HG02588 (cell line): ENCODE measurements around the gene GMDS.

Experiments
- ATAC-seq: cut with Tn5 transposase; IDR thresholded peaks from one replicate; pipeline ENCODE4 v1.9.1; 2021; ENCODE audit warnings: mild to moderate bottlenecking, moderate library complexity; ENCODE audit not compliant: unreplicated experiment

The GMDS gene

DNA sequence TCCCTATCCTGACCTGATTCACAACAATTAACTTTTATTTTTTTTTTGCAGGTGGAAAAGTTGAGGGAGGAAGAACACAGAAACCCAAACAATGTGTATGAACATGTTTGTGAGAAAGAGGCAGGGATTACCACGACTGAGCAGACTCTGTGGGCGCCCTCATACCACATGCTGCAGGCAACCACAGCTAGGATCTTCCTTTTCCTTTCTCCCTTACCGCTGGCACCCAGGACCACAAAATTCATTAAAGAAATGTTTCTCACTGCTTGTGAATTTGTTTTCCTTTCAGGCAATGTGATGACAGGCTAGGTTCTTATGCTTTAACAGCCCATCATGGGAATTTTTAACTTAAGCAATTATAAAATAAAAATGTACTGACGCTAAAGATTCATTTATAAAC, 287.1 kb downstream of the GMDS start:
- no peak for ATAC-seq

DNA sequence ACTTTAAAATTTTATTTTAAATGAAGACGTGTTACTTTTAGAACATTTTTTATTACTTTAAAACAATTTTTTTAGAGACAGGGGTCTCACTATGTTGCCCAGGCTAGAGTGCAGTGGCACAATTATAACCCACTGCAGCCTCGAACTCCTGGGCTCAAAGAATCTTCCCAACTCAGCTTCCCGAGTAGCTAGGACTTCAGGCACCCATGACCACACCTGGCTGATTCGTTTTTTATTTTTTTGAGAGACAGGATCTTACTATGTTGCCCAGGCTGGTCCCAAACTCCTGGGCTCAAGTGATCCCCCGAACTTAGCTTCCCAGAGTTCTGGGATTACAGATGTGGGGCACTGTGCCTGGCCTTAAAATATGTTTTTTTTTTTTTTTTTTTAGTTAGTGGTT, 287.7 kb downstream of the GMDS start:
- ATAC-seq, result no peak

DNA sequence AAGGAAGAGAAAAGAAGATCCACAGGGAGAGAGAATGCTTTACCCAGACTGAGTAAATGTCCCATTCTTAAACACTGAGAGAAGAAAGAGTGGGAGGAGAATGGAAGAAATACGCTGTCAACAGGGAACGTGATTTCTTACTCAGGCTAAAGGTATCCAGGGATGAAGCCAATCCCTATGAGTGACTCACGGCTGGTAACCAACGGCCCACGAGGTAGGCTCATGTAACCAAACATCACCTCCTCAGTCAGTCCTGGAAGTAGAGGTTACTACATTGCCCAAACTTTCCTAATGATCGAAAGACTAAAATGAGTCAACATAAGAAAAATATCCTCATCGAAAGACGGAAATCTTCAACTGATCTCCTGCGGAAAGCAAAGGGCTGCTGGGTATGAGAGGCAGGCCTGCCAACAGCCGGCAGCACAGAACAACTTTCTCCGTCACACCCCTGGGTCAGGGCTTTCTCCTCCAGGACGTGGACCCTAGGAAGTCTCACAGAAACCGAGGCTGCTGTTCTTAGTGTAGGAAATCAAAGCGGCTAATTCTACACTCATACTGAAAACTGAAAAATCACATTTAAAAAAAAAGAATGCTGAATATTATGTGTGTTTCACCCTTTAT, 292.6 kb downstream of the GMDS start:
- no peak for ATAC-seq

DNA sequence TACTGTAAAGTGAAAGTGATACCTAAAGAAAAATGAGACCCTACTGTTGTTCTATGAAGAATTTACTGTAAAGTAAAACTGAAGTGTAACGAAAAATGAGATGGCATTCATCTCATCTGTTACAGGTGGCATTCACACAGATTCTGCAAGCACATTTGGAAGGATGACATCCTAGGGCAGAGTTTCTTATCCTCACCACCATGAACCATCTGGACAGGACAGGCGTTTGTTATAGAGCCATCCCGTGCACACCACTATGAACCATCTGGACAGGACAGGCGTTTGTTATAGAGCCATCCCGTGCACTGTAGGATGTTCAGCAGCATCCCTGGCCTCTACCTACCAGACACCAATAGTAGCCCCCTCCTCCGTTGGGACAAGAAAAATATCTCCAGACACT, 294.8 kb downstream of the GMDS start:
- ATAC-seq, result no peak

DNA sequence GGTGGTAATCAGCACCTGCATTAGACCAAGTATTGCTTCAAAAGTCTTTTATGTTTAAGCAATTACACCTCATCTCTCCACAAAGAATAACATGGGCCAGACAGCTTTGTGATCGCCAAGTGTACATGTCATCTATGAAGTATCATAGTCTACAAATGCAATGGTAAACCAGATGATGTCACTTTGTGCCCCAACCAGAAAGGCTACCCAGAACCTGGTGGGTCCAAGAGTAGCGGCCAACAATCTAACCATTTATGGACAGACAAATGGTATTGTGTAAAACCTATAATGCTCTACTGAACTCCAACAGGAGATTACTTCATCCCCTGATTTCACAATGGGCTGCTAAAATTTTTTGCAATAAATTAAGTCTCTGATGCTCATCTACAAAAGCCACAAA, 295.9 kb downstream of the GMDS start:
- ATAC-seq, result no peak

DNA sequence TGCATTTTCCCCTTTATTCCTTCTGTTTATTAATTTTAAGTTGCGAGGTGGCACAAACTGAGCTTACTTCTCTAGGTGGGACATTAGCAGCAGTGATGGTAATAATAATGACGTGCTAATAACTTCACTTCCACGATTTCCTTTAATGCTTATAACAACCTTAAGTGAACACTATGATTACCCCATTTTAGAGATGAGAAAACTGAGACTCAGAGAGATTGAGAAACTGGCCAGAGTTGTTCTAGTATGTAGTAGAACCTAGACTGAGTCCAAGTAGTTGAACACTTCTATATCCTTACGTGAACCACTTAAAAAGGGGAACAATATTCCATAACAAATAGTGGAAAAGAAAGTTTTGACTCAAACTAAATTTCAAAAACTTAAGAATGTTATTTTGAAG, 297.5 kb downstream of the GMDS start:
- no peak for ATAC-seq

DNA sequence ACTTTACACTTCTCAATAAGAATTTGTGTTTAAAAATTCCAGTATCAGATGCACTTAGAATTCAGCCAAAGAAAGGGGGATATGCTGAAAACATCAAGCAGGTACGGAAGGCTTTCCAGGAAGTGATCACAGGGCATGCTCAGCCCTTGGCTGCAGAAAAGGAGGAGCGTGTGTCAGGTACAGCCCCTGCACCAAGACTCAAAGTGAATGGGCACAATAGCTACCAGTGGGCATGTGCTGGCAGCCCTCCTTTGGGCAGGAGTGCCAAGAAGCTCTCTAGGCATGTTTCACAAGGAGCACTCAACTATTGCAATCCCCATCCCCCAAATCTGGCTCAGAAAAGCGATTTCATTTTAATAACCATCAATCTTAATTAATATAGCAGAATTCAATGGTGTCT, 298.8 kb downstream of the GMDS start:
- ATAC-seq, result no peak

DNA sequence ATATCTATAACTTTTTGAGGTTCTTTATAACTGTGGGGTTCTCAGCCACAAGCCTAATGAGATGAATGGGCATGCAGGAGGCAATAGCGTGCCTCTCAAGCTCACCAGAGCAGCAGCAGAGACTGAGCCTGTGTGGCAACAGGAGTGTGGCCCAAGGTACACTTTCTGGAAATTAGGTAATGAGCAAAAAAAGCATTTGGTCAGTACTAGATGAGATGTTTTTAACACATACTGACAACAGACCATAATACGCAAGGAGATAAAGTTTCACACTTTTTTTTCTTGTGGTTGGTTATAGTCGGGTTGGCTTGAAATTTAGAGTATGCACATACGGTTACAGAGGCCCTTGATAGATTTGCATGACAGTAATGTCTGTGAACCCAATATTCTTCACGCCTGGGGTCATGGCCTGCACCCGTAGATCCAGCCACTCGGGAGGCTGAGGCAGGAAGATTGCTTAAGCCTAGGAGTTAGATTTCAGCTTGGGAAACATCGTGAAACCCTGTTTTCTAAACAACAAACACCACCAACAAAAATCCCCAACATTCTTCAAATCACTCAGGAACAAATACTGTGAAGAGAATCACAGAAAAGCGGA, 300.1 kb downstream of the GMDS start:
- ATAC-seq, result no peak

DNA sequence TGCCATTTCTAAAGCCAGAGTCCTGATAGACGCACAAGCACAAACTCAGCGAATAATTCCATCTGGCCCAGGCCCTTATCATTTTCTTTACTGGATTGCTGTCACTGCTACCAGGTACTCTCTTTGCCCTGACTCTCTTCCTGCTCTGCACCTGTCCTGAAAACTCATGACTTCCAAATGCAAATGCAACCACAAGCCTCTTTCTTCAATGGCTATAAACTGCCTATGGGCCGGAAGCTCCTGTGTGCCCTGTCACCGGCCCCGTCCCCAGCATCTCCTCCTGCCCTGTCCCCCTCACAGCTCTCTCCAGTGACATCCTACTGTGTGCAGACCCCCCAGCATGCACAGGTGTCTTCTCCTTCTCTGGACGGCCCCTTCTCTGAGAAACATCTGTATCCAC, 302.6 kb downstream of the GMDS start:
- ATAC-seq, result no peak

DNA sequence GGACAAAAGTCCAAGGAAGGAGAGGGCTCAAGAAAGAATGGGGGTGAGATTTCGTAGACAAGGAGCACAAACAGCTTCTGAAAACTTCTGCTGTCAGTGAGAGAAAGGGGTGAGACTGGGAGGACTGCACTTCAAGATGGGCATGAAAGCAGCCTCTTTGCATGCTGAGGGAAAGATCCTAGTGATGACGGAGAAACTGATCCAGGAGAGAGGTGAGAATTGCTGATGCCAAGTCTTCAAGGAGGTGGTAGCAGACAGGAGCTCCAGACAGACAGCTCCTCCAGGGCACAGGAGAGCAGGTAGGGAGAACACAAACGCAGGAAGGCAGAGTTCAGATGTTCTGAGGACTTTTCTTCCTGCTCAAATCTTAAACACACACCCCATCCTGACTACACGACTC, 303.9 kb downstream of the GMDS start:
- ATAC-seq, result no peak

DNA sequence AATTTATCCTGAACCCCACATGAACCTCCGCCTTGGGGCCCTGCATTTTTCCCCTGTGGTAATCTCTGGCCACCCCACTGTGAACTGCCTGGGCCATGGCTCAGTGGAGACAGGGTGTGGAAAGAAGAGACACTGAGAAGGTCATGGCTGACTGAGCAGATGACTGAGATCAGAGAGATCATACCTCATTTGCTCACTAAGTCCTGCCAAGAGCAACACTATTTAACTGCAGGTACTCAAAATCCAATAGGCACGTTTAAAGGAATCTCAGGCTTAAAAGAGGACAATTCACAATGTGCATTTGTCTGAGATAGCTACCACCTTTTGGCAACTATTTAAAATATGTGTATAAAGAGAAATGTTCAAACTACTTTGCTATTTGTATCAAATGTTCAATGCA, 305.0 kb downstream of the GMDS start:
- no peak for ATAC-seq

DNA sequence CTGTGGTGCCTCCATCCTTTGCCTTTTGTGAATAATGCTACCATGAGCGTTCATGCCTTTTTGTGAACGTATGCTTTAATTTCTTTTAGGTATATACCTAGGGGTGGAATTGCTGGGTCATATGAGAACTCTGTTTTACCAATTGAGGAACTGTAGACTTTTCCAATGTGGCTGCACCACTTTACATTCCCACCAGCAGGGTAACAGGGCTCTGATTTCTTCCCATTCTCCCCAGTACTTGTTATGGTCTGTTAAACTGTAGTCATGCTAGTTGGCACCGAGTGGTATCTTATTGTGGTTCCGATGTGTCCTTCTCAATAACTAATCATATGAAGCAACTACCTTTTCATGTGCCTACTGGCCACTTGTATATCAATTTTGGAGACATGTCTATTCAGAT, 312.1 kb downstream of the GMDS start:
- ATAC-seq, result no peak

DNA sequence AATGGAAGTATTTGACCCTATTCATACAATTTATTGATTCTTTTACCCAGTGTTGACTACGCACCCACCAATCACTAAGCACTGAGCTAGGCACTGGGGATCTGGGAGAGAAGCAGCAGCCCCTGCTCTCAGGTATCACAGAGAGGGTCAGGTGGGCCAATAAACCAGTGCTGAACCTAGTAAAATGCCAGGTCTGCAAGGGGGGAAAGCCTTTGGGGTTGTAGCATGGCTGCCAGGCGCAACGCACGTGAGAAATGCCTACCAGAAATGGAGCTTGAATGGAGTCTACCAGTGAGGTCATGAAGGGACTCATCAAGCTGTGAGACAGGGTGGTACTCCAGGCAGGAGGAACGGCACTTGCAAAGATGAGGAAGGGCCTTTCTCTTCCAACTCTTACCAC, 313.6 kb downstream of the GMDS start:
- no peak for ATAC-seq

DNA sequence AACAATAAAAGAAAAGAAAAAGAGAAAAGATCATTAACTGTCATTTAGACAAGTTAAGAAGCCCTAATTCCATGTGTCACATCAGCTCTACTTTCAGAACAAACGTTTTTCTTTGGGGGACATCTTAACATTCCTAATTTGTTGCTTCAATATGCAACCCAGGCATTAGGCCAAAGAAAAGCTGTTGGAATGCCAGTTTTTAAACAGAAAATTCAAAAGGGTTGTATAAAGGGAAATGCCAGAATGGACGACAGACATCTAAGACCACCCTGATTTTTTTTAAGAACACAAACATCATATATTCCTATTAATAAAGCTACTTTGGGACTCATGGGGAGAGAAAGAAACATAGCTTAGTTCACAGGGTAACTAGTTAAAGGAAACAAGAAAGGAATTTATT, 315.0 kb downstream of the GMDS start:
- no peak for ATAC-seq

DNA sequence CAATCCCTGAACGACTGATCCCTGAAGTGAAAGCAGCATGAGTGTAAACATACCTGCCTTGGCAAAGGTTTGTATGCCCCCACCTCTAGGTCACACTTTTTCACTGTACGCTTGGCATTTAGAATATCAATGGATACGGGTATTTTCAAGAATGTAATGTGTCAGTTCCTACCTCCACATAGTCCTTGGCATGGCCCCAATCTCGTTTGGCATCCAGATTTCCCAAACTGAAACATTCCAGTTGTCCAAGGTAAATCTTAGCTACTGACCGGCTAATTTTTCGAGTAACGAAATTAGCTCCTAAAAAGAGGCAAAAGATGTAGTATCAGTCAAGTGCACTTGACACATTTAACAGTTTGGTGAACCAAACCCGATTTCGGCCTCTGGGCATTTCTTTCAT, 315.5 kb downstream of the GMDS start:
- no peak for ATAC-seq

DNA sequence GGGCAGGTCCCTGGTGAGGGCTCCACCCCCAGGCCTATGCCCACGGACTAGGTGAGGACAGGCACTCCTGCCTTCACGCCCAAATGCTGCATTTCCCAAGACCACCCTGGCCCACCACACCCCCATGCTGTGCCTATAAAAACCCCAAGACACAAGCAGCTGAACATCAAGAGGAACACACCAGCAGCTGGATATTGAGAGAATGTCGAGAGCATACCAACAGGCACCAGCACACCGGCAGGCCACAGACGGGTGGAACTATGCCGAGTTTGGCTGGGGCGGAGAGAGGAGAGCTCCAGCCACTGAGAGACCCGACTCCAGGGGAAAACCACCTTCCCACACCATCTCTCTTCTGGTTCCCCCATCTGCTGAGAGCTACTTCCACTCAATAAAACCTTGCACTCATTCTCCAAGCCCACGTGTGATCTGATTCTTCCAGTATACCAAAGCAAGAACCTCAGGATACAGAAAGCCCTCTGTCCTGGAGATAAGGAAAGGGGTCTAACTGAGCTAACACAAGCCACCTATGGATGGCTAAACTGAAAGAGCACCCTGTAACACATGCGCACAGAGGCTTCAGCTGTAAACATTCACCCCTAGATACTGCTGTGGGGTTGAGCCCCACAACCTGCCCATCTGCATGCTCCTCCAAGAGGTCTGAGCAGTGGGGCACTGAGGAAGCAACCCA, 319.5 kb downstream of the GMDS start:
- no peak for ATAC-seq

DNA sequence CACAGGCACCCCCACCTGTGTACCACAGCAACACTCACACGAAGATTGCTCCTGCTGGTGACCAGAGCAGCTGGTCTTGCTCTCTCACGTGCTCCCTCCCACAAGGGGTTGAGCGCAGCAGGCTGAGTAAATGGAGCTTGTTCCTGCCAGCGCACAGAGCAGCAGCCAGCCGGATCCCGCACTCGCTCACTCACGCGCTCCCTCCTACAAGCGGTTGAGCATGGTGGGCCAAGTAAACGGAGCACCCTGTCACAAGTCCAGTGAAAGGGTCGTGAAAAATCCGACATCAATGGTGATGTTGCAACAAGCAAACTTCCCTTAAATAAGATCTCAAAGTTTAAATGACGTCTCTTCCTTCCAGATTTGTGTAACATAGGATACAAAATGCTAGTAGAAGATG, 322.0 kb downstream of the GMDS start:
- no peak for ATAC-seq

DNA sequence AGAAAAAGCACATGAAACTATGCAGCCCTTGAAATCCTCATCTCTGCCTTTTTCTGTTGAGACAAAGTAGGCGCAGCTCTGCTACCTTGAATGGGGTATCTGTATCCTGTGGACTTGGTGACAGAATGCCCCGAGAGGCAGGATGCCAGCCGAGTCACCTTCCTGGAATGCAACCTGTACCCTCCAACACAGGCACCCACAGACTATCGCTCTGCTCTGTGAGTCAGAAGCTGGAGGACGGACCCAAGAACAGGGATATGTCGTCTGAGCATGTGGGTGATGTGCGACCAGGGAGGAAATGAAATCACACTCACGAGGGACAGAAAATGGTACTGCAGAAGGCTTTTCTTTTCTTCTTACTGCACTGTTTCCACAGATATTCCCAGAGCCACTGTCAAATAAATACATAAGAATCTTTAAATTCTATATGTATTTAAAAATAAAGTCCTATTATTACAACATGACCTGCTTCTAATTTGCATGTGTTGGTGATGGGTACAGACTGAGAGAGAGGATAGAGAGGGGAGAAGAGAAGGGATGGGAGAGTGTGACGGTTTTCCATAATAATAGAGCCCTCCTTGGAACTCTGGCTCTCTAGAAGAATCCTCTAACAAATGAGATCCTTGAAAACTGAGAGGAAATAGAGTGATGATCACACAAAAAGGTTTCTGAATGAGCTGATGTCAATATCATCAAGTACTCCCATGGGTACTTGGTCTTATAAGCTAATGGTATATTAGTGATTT, 327.6 kb downstream of the GMDS start:
- ATAC-seq, result no peak

DNA sequence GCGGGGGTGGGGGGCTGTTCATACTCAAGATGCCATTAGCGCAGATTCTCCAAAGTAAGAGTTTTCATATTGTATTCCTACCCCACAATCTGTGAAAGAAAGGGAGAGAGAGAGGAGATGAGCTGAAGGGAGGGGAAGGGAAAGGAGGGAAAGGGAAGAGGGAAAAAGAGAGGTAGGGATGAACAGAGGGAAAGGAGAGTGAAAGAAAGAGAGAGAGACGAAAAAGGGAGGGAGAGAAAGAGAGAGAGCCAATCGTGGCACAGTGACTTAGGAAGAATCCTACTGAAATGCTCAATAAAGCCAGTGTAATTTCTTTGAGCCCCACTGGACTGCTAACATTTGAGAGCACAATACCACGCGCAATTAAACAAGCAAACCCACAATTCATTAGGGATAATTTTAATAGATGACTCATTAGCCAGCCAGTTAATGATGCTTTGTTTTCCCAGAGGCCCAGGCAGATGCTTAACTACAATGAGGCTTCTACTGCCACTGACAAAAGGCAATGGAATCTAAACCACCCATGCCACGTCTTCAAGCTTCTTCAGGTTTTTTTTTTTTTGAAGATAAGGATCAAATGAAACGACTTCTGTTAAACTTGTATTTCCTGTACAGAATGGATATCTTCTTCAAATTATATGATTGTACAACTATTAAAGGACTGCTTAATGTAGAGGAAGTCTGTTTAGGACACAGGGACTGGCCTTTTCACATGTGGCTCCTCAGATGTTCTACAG, 328.9 kb downstream of the GMDS start:
- ATAC-seq, result no peak

DNA sequence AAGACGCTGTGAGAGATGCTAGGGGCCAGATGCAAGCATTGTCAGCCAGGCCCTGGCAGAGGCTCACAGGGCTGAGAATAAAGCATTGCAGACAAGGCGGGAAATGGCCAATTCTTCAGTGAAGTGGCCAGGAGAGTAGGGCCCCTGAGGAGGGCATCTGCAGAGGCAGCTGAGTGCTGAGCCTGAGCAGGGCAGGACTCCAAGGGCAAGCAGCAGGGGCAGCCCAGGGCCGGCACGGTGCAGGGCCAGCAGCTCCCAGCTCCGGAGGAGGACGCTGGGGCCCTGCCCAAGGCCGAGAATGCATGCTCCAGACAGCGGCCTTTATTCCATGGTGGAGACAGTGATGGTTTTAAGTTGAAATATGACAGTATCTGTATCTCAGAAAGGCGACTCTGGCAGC, 330.2 kb downstream of the GMDS start:
- ATAC-seq, result no peak

DNA sequence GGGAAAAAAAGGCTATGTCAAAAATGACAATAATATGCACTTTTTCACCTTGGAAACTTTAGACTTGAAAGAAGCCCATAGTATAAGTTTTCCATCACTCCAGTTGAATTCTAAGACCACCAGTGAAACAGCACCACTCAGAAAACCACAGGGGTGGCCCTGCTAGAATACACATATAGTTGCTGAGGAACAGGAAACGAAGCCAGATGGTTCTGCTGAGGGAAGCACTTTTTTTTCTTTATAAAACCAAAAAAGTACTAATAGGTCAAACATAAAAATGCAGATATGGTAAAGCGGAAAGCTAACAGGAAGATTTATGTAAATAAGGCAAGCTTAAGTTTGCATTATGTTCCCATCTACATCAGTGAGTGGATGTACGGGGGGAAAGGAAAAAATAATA, 331.8 kb downstream of the GMDS start:
- ATAC-seq, result no peak
